DLD1 (cell line): ENCODE results near the gene PPARG.
"Not testable (repeated sequence)": the region's sequence is repeated elsewhere in the genome, so short reads cannot be mapped to it uniquely, and the experiment has no call there.

Source experiments
- in situ Hi-C: cut with HindIII; loops from 2 replicates; pipeline ENCODE4 v1.10.0; 2017; ENCODE audit warnings: low sequenced_read_pairs

The PPARG gene

GRCh38 chr3:12372741-12373280, 83.9 kb downstream of the PPARG start:
- in situ Hi-C loops = no loop called here

DNA sequence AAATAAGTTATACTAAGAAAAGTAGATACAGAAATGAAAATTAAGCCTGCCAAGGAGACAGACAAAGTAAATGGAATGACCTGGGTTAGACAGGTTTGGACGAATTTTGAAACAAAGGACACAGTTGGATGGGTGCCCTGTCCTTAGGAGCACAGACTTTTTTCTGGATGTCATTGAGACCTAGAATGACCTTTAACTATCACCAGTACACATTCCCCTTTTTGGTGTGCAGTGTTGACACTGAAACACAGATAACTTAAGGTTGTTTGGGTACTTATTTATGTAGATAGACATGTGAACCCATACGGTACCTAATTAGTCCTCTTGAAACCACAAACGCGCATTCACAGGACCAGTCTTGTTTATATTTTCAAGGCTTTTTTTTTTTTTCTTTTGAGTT, 86.7 kb downstream of the PPARG start:
- in situ Hi-C loops = no loop called here

GRCh38 chr3:12379640-12380429, 91.0 kb downstream of the PPARG start:
- in situ Hi-C loops = no loop called here

GRCh38 chr3:12380461-12380860, 91.6 kb downstream of the PPARG start:
- in situ Hi-C loops = no loop called here

GRCh38 chr3:12381199-12381598, 92.3 kb downstream of the PPARG start:
- in situ Hi-C loops = no loop called here

DNA sequence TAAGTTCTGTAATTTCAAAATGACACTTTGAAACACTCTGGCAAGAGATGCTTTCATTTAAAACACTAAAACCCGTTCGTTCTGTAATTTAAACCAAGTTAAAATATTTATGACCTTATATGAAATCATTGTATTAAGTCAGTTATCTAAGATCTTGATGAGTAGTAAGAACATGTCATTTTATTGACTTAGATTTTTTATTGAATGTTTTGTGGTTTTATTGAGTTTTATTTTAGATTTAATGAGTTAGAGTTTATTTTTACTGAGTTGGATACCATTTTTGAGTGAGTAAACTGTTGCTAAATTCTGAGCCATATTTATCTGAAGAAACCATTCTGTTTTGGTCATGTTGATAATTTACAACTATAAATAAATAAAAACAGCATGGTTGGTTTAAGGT, 94.3 kb downstream of the PPARG start:
- in situ Hi-C loops = no loop called here

GRCh38 chr3:12384451-12385233, 95.8 kb downstream of the PPARG start:
- in situ Hi-C loops = no loop called here

DNA sequence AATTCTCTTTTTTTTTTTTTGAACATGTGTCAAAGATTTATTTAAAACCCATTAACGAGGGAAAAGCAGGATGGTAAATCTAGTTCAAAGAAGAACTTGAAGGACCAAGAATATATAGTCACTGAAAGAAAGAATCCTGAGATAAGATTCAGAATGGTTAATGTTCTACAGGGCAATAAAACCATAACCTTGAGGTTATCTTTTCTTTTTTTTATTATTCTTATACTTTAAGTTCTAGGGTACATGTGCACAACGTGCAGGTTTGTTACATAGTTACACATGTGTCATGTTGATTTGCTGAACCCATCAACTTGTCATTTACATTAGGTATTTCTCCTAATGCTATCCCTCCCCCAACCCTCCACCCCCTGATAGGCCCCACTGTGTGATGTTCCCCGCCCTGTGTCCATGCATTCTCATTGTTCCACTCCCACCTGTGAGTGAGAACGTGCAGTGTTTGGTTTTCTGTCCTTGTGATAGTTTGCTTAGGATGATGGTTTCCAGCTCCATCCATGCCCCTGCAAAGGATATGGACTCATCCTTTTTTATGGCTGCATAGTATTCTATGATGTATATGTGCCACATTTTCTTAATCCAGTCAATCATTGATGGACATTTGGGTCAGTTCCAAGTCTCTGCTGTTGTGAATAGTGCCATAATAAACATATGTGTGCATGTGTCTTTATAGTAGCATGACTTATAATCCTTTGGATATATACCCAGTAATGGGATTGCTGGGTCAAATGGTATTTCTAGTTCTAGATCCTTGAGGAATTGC, 97.8 kb downstream of the PPARG start:
- in situ Hi-C loops = not testable (repeated sequence)

DNA sequence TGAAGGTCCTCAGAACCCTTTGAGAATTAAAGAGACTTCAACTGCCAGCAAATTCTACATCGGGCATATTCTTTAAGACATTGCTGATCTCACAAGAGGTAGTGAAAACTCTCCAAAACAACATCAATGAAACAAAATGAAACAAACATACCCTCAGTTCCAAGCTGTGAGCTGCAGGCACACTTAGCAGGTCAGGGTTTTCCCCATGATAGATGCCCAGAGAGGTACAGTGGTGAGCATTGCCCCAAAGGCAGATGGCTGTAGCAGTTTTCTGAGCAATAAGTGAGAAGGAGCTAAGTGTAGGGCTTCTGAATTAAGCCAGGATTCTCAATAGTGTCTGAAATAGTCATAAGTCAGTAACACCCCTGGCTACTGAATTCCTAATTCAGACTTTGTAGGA, 99.3 kb downstream of the PPARG start:
- in situ Hi-C loops = no loop called here

GRCh38 chr3:12392101-12392878, 103.4 kb downstream of the PPARG start:
- in situ Hi-C loops = no loop called here

DNA sequence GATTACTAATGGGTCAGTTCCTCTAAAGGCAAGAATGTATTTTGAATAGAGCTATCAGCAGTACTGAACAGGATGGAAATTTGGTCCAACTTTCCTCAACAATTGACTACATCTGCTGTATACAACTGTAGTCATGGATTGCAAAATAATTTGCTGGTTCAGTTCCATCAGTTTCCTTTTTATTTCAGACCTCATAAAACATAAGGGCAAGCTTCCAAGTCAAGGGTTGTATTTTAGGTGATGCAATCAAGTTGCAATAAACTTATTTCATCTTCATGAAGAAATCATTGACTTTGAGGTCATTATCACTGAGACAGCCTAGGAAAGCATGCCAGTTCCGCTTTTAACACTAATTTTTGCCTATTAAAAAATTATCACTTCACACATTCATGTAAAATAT, 105.0 kb downstream of the PPARG start:
- in situ Hi-C loops = no loop called here

DNA sequence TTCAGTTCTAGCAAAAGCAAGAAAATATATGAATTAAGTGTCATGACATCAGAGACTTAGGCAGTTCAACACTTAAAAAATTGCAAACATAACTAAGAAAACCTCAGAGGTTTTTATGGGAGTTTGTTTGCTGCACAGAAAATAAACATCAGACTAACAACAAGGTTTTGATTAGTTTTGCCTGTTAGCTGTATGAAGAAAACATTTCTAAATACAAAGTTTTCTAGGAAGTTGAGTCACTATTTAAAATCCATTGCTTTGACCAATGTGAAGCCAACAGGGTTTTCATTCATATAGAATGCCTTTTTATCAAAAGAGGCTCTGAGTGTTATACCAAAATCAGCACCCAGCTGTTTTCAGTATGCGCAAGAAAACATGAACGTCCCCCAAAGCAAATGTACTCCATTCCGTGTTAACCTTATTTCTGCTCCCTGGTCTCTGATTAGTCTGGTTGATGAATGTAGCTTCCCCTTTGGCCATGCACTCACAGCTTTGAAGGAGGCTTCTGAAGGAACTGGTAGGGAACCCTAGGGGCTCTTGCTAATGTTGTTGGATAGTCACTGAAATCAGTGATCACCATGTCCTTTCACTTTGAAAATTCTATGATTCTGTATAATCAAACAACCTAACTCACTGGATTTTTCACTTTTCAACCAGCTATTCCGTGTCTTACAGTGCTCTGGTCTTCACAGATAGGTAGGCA, 105.8 kb downstream of the PPARG start:
- in situ Hi-C loops = no loop called here

GRCh38 chr3:12395349-12396012, 106.6 kb downstream of the PPARG start:
- in situ Hi-C loops = no loop called here

GRCh38 chr3:12396471-12396870, 107.6 kb downstream of the PPARG start:
- in situ Hi-C loops = no loop called here

DNA sequence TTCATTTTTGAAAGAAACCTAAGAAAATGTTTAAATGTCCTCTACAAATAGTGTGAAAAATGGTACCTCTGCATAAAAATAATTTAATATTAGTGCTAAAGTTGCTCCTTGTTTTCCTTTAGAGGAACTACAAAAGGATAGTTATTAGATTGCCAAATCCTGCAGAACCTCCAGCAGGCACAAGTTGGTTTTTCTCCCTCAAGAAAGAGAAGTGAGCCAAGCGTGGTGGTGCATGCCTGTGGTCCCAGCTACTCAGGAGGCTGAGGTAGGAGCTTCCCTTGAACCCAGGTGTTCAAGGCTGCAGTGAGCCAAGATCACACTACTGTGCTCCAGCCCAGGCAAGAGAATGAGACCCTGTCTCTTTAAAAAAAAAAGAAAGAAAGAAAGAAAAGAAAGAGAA, 110.4 kb downstream of the PPARG start:
- in situ Hi-C loops = no loop called here

- in situ Hi-C loops = no loop called here
Observed at GRCh38 chr3:12400616-12401194, 111.8 kb downstream of the PPARG start.

DNA sequence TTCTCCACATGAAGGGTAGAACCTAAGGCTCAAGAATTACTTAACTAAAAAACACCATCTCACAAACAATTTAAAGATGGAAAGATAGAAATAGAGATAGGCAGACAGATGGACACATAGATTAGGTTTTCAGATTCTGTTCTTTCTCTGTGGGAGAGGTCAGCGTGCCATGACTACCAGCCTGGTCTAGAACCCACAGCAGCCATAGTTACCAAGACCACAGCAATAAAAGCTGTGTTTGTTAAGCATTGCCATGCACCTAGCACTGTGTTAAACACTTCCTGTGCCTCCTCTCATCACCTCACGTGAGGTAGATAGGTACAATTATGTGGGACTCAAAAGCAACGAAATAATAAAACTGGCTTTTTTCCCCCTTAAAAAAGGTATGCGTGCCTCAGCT, 112.3 kb downstream of the PPARG start:
- in situ Hi-C loops = no loop called here

- in situ Hi-C loops = no loop called here
Observed at GRCh38 chr3:12405432-12406272, 116.8 kb downstream of the PPARG start.
